A549 (cell line): ENCODE results near the gene CNKSR2. TPM values are rescaled to one million over a fixed set of nuclear protein-coding genes. Genes with fewer than 3 reads are reported as not detected.

Experiments used
- ATAC-seq, 2 experiments: fragments of 200-7000 bp in 1 of 2; fragments of >200 bp in 1 of 2; cut with Nextera tagmentation in 1 of 2; cut with Tn5 transposase in 1 of 2; 3 replicates each; pipeline versions ENCODE4 v1.8.0 to v1.9.1; 2018 to 2020; ENCODE audit warnings: mild to moderate bottlenecking in 1 of 2, moderate library complexity in 1 of 2
- CTCF ChIA-PET: fragments of 300-600 bp; sonication (Branson Sonifier 250); formaldehyde crosslinking; extraction: SDS; loops from one replicate; lab custom pipeline; 2021; ENCODE audit warnings: antibody characterized with exemption, inconsistent platforms; lab: Yijun Ruan, JAX
- POLR2A ChIA-PET: fragments of 350-600 bp; formaldehyde crosslinking; extraction: SDS; loops from one replicate; lab custom pipeline; 2021; ENCODE audit warnings: antibody characterized with exemption, inconsistent platforms; lab: Yijun Ruan, JAX
- DNase-seq, 2 experiments: peaks; one replicate each; pipeline versions ENCODE4 v3.0.0 to v3.0.0-alpha.2; 2011 to 2016; ENCODE audit warnings: low read depth in 1 of 2, low spot score in 1 of 2
- FAIRE-seq: peaks from 2 replicates; lab custom pipeline; 2011; peaks lifted over from hg19 to GRCh38; lab: Jason Lieb, UNC
- H3K27ac ChIP-seq, 2 experiments: fragments of >200 bp; sonication (Bioruptor Twin); formaldehyde crosslinking; 3 replicates each; pipeline ENCODE4 v1.5.1; 2016 to 2017
- H3K4me1 ChIP-seq: fragments of >200 bp; sonication (Bioruptor Twin); formaldehyde crosslinking; 3 replicates; pipeline ENCODE4 v1.6.1; 2016
- H3K4me2 ChIP-seq: fragments of >200 bp; sonication (Bioruptor Twin); formaldehyde crosslinking; 3 replicates; pipeline ENCODE4 v1.6.1; 2016
- H3K4me3 ChIP-seq: fragments of >200 bp; sonication (Bioruptor Twin); formaldehyde crosslinking; 3 replicates; pipeline ENCODE4 v1.5.1; 2016
- H3K9me3 ChIP-seq: fragments of >200 bp; sonication (Bioruptor Twin); formaldehyde crosslinking; 3 replicates; pipeline ENCODE4 v1.6.1; 2016
- BHLHE40 ChIP-seq: IDR thresholded peaks from 2 replicates; pipeline ENCODE4 v1.6.1; 2012; ENCODE audit warnings: low read depth, low read length, inconsistent platforms
- CBX2 ChIP-seq: fragments of 200-600 bp; sonication (generic); IDR thresholded peaks from 2 replicates; pipeline ENCODE4 v1.6.1; 2016; ENCODE audit warnings: low read depth, mild to moderate bottlenecking, borderline replicate concordance
- CBX8 ChIP-seq: fragments of 200-600 bp; sonication (generic); IDR thresholded peaks from 2 replicates; pipeline ENCODE4 v1.6.1; 2016
- CEBPB ChIP-seq, 2 experiments: fragments of >200 bp in 1 of 2; sonication (Bioruptor Twin) in 1 of 2; formaldehyde crosslinking in 1 of 2; IDR thresholded peaks; 2 replicates each; pipeline ENCODE4 v1.6.1; 2012 to 2016
- EP300 ChIP-seq, 2 experiments: fragments of >200 bp; sonication (Bioruptor Twin); formaldehyde crosslinking; IDR thresholded peaks; 2 replicates in 1 of 2; 3 replicates in 1 of 2; pipeline ENCODE4 v1.6.1; 2016 to 2017
- FOSL2 ChIP-seq, 2 experiments: fragments of 450-650 bp in 1 of 2; fragments of >200 bp in 1 of 2; sonication (Bioruptor Twin) in 1 of 2; formaldehyde crosslinking; IDR thresholded peaks; 2 replicates each; pipeline versions ENCODE4 v1.5.0 to v1.6.1; 2016 to 2020; ENCODE audit warnings: mild to moderate bottlenecking in 1 of 2, moderate library complexity in 1 of 2
- FOXS1 ChIP-seq: fragments of 250-450 bp; sonication (Bioruptor Pico); IDR thresholded peaks from 2 replicates; pipeline ENCODE4 v1.5.0; 2020; ENCODE audit warnings: mild to moderate bottlenecking, moderate library complexity
- HEYL ChIP-seq: fragments of 250-450 bp; sonication (Bioruptor Pico); IDR thresholded peaks from 2 replicates; pipeline ENCODE4 v1.8.0; 2021; ENCODE audit warnings: mild to moderate bottlenecking, moderate library complexity
- HOXB5 ChIP-seq: fragments of 250-450 bp; sonication (Bioruptor Pico); IDR thresholded peaks from 2 replicates; pipeline ENCODE4 v1.5.0; 2020; ENCODE audit warnings: mild to moderate bottlenecking, moderate library complexity
- KDM1A ChIP-seq: fragments of 200-600 bp; sonication (generic); IDR thresholded peaks from 2 replicates; pipeline ENCODE4 v1.6.1; 2016; ENCODE audit warnings: low read depth, mild to moderate bottlenecking
- MAZ ChIP-seq: fragments of 150-350 bp; IDR thresholded peaks from 2 replicates; pipeline ENCODE4 v1.6.1; 2014; ENCODE audit warnings: antibody characterized with exemption, low read depth, low read length, borderline replicate concordance
- MYC ChIP-seq: IDR thresholded peaks from 2 replicates; pipeline ENCODE4 v1.6.1; 2012; ENCODE audit warnings: mild to moderate bottlenecking, inconsistent platforms, low read length, improper control_type of control experiment, borderline replicate concordance
- PHF8 ChIP-seq: fragments of 200-600 bp; sonication (generic); IDR thresholded peaks from 2 replicates; pipeline ENCODE4 v1.6.1; 2016; ENCODE audit warnings: low read depth, mild to moderate bottlenecking, antibody characterized with exemption, moderate library complexity, borderline replicate concordance
- RARB ChIP-seq: fragments of 250-450 bp; sonication (Bioruptor Pico); IDR thresholded peaks from 2 replicates; pipeline ENCODE4 v1.8.0; 2021; ENCODE audit warnings: mild to moderate bottlenecking, moderate library complexity
- TP53 ChIP-seq: fragments of 250-450 bp; sonication (Bioruptor Pico); IDR thresholded peaks from 2 replicates; pipeline ENCODE4 v1.5.0; 2021; ENCODE audit warnings: mild to moderate bottlenecking, moderate library complexity
- ZFP36 ChIP-seq: fragments of 450-650 bp; IDR thresholded peaks from 2 replicates; pipeline ENCODE4 v1.6.1; 2014; ENCODE audit warnings: borderline replicate concordance; ENCODE audit not compliant: partially characterized antibody
- ZNF302 ChIP-seq: fragments of 250-450 bp; sonication (Bioruptor Pico); IDR thresholded peaks from 2 replicates; pipeline ENCODE4 v1.9.0; 2021; ENCODE audit warnings: inconsistent platforms, mild to moderate bottlenecking, moderate library complexity
- WGBS: methylation state at CpG from one replicate; pipeline ENCODE4 v1.1.6; 2017; ENCODE audit errors: missing lambda C conversion rate; 5-methylcytosine and 5-hydroxymethylcytosine counted together
- polyA plus RNA-seq, 4 experiments: library from polyadenylated mRNA; depleted of rRNA in 3 of 4; stranded (reverse); fragments of >200 nt; fragmentation: RNase III in 1 of 4; extraction: RNeasy Plus Mini Kit Qiagen cat#74134 plus additional on column Dnase treatment in 1 of 4; gene quantifications; 2 replicates in 3 of 4; 3 replicates in 1 of 4; pipeline ENCODE4 v1.2.3, GENCODE V29; 2011 to 2017
- TF ChIP-seq, protein P1 (sequence below): fragments of >200 bp; sonication (Bioruptor Twin); formaldehyde crosslinking; IDR thresholded peaks from 2 replicates; pipeline ENCODE4 v1.6.1; 2016
- TF ChIP-seq, protein P2 (sequence below): fragments of 450-650 bp; IDR thresholded peaks from 2 replicates; pipeline ENCODE4 v1.6.1; 2014; ENCODE audit warnings: antibody characterized with exemption
- TF ChIP-seq, protein P3 (sequence below): fragments of 200-600 bp; sonication (generic); IDR thresholded peaks from 2 replicates; pipeline ENCODE4 v1.6.1; 2016; ENCODE audit warnings: antibody characterized with exemption, mild to moderate bottlenecking, moderate library complexity

CNKSR2 gene
- polyA plus RNA-seq, 2 of the 4 experiments (the other 2 are of a cell fraction), result 5.8 to 11.4 TPM

DNA sequence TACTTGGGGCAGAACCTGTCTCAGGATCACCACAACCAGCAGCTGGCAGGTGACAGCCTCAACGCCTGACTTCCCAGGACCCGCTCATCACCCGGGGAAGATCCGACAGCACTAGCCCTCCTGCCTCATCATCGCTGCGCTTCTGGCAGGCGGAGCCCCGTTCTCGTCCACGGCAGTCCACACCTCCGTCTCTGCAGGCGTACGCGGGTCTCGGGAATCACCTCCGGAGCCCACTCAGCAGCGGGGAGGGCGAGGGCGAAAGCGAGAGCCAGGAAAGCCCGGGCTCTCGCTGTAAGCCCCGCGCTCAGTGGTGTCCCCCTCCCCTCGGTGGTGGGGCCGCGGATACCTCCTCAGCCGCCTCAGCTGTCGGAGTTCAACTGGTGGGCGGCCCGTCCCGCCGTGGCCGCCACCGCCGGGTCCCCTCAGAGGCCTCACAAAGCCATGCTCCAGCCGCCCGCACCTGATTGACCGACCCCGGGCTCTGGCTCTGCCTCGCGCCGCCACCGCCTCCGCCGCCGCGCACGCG is 518 bp upstream of the CNKSR2 start:
- no peaks in the 10 kb centered on the region for H3K9me3 ChIP-seq
- CTCF ChIA-PET, result no interaction called here
- TF ChIP-seq RARB (CRISPR knock-in tag), result no peak
- TF ChIP-seq PHF8, result no peak
- TF ChIP-seq MYC, result 0 out of 2 replicates have a peak, but pooled peaks have one; percentile 33
- 3% methylated on average over 10 of the region's 50 CpGs for whole genome bisulfite sequencing
- peak; percentile 67 to 69 for ATAC-seq
- peak overlapping the region; percentile 80 for H3K4me2 ChIP-seq
- peaks cover 28% of the 10 kb centered on the region for H3K4me1 ChIP-seq
- H3K27ac ChIP-seq, result peak overlapping the region; percentile 82 to 96
- DNase-seq, result peak; percentile 23 to 28
- peak; percentile 81 for FAIRE-seq
- H3K4me3 ChIP-seq, result peak overlapping the region; percentile 89
- POLR2A ChIA-PET, result interaction anchor here (0.6 to 0.9 kb wide), 2 partner anchors 47 to 208 kb away, joined by 3 read pairs; no protein-coding TSS in a partner anchor

DNA sequence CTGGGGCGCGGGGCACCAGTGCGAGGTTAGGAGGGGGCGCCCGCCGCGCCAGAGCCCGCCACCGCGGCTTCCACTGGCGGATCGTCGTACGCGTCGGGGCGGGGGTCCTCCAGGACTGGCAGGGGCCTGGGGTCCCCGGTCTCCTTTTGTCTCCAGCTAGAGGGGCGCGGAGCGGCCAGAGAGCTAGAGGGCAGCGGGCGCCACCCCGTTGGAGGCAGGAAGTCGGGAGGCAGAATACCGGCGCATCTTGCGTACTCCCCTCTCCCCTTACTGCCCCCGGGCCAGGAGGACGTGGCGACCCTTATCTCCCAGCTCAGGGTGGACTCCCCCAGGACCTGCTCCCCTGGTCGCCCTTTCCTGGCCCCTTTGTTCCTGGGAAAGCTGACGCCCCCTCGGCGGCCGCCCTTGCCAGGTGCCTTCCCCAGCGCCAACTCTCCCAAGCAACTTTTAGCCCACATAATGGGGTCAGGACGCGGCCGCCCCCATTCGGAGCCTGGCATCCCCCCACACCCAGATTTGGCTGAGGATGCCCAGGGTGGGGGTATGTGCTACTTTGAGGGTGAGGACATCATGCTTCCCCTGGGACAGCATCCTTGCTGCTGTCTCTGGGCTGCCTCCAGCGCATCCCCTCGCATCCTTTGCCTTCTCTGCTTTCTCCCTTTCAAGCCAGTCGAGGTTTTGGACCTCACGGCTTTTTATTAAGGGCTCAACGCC is 933 bp downstream of the CNKSR2 start:
- H3K27ac ChIP-seq, result peak overlapping the region; percentile 82 to 96
- H3K4me3 ChIP-seq, result peak overlapping the region; percentile 89
- no peak for FAIRE-seq
- TF ChIP-seq MAZ (no peak), FOXS1 (CRISPR knock-in tag) (no peak), CBX2 (no peak), ZNF302 (CRISPR knock-in tag) (no peak), CBX8 (no peak), TP53 (no peak), HEYL (no peak), CEBPB (IDR thresholded peaks at IDR 0.05) (no peak), HOXB5 (CRISPR knock-in tag) (no peak), BHLHE40 (no peak), EP300 (IDR thresholded peaks at IDR 0.05) (no peak), FOSL2 (IDR thresholded peaks at IDR 0.05) (no peak), FOSL2 (CRISPR knock-in tag; IDR thresholded peaks at IDR 0.05) (no peak), RARB (CRISPR knock-in tag) (no peak), KDM1A (no peak), ZFP36 (no peak)
- TF ChIP-seq, protein P1, sequence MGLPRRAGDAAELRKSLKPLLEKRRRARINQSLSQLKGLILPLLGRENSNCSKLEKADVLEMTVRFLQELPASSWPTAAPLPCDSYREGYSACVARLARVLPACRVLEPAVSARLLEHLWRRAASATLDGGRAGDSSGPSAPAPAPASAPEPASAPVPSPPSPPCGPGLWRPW, result no peak
- TF ChIP-seq, protein P2, sequence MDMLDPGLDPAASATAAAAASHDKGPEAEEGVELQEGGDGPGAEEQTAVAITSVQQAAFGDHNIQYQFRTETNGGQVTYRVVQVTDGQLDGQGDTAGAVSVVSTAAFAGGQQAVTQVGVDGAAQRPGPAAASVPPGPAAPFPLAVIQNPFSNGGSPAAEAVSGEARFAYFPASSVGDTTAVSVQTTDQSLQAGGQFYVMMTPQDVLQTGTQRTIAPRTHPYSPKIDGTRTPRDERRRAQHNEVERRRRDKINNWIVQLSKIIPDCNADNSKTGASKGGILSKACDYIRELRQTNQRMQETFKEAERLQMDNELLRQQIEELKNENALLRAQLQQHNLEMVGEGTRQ, result no peak
- TF ChIP-seq, protein P3, sequence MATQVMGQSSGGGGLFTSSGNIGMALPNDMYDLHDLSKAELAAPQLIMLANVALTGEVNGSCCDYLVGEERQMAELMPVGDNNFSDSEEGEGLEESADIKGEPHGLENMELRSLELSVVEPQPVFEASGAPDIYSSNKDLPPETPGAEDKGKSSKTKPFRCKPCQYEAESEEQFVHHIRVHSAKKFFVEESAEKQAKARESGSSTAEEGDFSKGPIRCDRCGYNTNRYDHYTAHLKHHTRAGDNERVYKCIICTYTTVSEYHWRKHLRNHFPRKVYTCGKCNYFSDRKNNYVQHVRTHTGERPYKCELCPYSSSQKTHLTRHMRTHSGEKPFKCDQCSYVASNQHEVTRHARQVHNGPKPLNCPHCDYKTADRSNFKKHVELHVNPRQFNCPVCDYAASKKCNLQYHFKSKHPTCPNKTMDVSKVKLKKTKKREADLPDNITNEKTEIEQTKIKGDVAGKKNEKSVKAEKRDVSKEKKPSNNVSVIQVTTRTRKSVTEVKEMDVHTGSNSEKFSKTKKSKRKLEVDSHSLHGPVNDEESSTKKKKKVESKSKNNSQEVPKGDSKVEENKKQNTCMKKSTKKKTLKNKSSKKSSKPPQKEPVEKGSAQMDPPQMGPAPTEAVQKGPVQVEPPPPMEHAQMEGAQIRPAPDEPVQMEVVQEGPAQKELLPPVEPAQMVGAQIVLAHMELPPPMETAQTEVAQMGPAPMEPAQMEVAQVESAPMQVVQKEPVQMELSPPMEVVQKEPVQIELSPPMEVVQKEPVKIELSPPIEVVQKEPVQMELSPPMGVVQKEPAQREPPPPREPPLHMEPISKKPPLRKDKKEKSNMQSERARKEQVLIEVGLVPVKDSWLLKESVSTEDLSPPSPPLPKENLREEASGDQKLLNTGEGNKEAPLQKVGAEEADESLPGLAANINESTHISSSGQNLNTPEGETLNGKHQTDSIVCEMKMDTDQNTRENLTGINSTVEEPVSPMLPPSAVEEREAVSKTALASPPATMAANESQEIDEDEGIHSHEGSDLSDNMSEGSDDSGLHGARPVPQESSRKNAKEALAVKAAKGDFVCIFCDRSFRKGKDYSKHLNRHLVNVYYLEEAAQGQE, result no peak
- TF ChIP-seq, all 56 proteins: peak for 0
- Histone ChIP-seq H3K4me1 (peaks cover 35% of the 10 kb centered on the region), H3K4me2 (peak overlapping the region; percentile 80), H3K9me3 (no peaks in the 10 kb centered on the region)
- WGBS, result 2% methylated on average over 17 of the region's 46 CpGs
- DNase-seq (peak in 1 of 2 experiments; percentile 5), ATAC-seq (peak; percentile 56 to 62)
- ChIA-PET CTCF (interaction anchor here (0.5 to 1.9 kb wide), 3 partner anchors 839 to 848 kb away, joined by 3 to 8 read pairs (median 3); no protein-coding TSS in a partner anchor), POLR2A (no interaction called here)
